ENCODE data around the gene EPHB3. TPM values are rescaled to one million over a fixed set of nuclear protein-coding genes. Genes with fewer than 3 reads are reported as not detected.

EPHB3 gene
- total RNA-seq (1 to 10 TPM in 6 of 9 donors, under 1 TPM in 3; 0.52 to 3.7 (median 1.4) TPM), polyA plus RNA-seq (1 to 10 TPM in 2 of 3 donors, under 1 TPM in 1; 0.29 to 1.2 (median 1.0) TPM)
- long read RNA-seq, donor 1 = 0 reads
- long read RNA-seq, donor 2 = 0 reads
- long read RNA-seq, donor 3 = 0 reads
- long read RNA-seq, donor 4 = 0 reads
- long read RNA-seq, donor 5, full-length matches to known transcripts = 1 of 3 reads
- long read RNA-seq, donor 5, partial matches to known transcripts = 2 of 3 reads
- long read RNA-seq, donor 5, other reads (novel, unspliced or antisense) = 0 of 3 reads
- long read RNA-seq, donor 6 = 0 reads
- long read RNA-seq, donor 7 = 0 reads
- long read RNA-seq, donor 8 = 0 reads
- long read RNA-seq, donor 9 = 0 reads
- long read RNA-seq, donor 10 = 0 reads

DNA sequence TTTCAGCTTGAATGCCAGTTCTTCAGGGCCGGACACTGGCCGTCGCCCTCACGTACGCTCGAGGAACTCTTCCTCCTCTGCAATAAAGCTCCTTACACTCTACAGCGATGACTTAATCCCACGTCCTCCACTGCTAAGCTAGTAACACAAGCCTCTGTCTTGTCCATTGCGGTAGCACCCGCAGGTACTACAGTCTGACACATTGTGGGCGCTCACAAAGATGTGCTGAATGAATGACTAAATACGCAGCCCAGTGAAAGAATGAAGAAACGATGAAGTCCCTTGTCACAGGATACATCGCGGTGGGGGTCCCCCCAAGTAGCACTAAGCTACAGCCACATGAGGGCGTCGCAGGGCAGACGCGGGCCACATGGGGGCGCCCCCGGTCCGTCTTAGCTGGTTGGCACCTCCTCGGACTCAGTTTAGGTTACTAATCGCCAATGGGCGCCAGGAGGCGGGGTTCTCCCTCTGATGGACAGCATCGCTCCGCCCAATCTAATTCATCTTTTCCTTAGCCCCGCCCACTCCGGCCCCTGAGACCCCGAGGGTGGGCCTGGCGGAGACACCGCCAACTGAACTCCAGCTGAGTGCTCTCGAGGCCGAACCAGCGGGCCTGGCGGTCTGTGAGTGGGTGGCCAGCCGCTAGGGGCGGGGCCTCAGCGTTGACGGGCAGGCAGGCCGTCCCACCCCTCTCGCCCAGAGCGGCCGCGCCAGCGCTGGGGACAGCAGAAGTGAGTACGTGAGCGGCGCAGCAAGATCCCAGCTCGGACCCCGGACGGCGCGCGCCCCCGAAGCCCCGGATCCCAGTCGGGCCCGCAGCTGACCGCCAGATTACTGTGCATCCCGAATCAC lies at the start of gene EPHB3:
EPHB3 (plus strand) TSS at position 725 of the 852 bp plus-strand sequence. CDS start 451 bp downstream, outside the sequence.
- DNase-seq = peak; percentile 99 to 100 (median 99)
- no peaks in the 10 kb centered on the region for H3K9me3 ChIP-seq (replicated peaks in 1 of 3)
- H3K36me3 ChIP-seq (replicated peaks in 1 of 2) = no peaks in the 10 kb centered on the region
- H3K27ac ChIP-seq = peak within 1 kb of the TSS in 2 of 5 donors; percentile 30 to 52
- intact Hi-C loops (cut with DNase I) = no loop called here
- peak; percentile 47 to 91 for TF ChIP-seq POLR2A (IDR thresholded peaks at IDR 0.05)
- TF ChIP-seq, protein P1, sequence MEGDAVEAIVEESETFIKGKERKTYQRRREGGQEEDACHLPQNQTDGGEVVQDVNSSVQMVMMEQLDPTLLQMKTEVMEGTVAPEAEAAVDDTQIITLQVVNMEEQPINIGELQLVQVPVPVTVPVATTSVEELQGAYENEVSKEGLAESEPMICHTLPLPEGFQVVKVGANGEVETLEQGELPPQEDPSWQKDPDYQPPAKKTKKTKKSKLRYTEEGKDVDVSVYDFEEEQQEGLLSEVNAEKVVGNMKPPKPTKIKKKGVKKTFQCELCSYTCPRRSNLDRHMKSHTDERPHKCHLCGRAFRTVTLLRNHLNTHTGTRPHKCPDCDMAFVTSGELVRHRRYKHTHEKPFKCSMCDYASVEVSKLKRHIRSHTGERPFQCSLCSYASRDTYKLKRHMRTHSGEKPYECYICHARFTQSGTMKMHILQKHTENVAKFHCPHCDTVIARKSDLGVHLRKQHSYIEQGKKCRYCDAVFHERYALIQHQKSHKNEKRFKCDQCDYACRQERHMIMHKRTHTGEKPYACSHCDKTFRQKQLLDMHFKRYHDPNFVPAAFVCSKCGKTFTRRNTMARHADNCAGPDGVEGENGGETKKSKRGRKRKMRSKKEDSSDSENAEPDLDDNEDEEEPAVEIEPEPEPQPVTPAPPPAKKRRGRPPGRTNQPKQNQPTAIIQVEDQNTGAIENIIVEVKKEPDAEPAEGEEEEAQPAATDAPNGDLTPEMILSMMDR (IDR thresholded peaks at IDR 0.05) = peak; percentile 98 to 100 (median 99)
- H3K4me3 ChIP-seq = peak within 1 kb of the TSS in 2 of 4 donors; percentile 32 to 62
- WGBS, 4 donors = 0 to 1% (median 1%) methylated on average over 29 to 62 of the region's 62 CpGs
- H3K27me3 ChIP-seq = no peaks in the 10 kb centered on the region
- H3K4me1 ChIP-seq (replicated peaks in 1 of 2) = peaks cover 8 to 20% of the 10 kb centered on the region in 2 donors

- no peak for TF ChIP-seq POLR2A (IDR thresholded peaks at IDR 0.05)
- H3K9me3 ChIP-seq (replicated peaks in 1 of 3) = no peaks in the 10 kb centered on the region
- 80 to 89% (median 82%) methylated on average over 7 of the region's 7 CpGs for WGBS, 4 donors
- peaks cover 4 to 6% of the 10 kb centered on the region in 2 donors for H3K4me1 ChIP-seq (replicated peaks in 1 of 2)
- peaks cover 18% of the 10 kb centered on the region for H3K27me3 ChIP-seq
- H3K36me3 ChIP-seq (replicated peaks in 1 of 2) = no peaks in the 10 kb centered on the region
- intact Hi-C loops (cut with DNase I) = loop anchor here in 1 of 2 donors (5.0 kb wide), 2 partner anchors 95 to 140 kb away; no protein-coding TSS in a partner anchor
- H3K27ac ChIP-seq = no peak overlapping the region
- H3K4me3 ChIP-seq = no peak overlapping the region
- no peak for DNase-seq
Observed at GRCh38 chr3:184512621-184513020, 49.0 kb upstream of the EPHB3 start.

GRCh38 chr3:184513276-184514170 lies 48.1 kb upstream of the EPHB3 start:
- Histone ChIP-seq H3K9me3 (replicated peaks in 1 of 3) (no peaks in the 10 kb centered on the region), H3K4me1 (replicated peaks in 1 of 2) (peaks cover 4 to 6% of the 10 kb centered on the region in 2 donors), H3K27me3 (peaks cover 18% of the 10 kb centered on the region), H3K27ac (peak overlapping the region in 2 of 5 donors; percentile 48 to 68), H3K4me3 (peak overlapping the region in 2 of 4 donors; percentile 7 to 65), H3K36me3 (replicated peaks in 1 of 2) (no peaks in the 10 kb centered on the region)
- intact Hi-C loops (cut with DNase I) = loop anchor here in 1 of 2 donors (5.0 kb wide), 2 partner anchors 96 to 141 kb away; no protein-coding TSS in a partner anchor
- 3 to 11% (median 7%) methylated on average over 23 to 69 of the region's 69 CpGs for WGBS, 4 donors
- TF ChIP-seq, protein P1 (IDR thresholded peaks at IDR 0.05) = peak; percentile 80 to 90 (median 87)
- no peak for TF ChIP-seq POLR2A (IDR thresholded peaks at IDR 0.05)
- peak; percentile 84 to 94 (median 88) for DNase-seq

- H3K27ac ChIP-seq = peak overlapping the region in 2 of 5 donors; percentile 48 to 68
- DNase-seq = no peak
- intact Hi-C loops (cut with DNase I) = loop anchor here in 1 of 2 donors (5.0 kb wide), 2 partner anchors 97 to 142 kb away; no protein-coding TSS in a partner anchor
- H3K36me3 ChIP-seq (replicated peaks in 1 of 2) = no peaks in the 10 kb centered on the region
- peaks cover 4 to 6% of the 10 kb centered on the region in 2 donors for H3K4me1 ChIP-seq (replicated peaks in 1 of 2)
- H3K9me3 ChIP-seq (replicated peaks in 1 of 3) = no peaks in the 10 kb centered on the region
- TF ChIP-seq, protein P1 (IDR thresholded peaks at IDR 0.05) = no peak
- no peak for TF ChIP-seq POLR2A (IDR thresholded peaks at IDR 0.05)
- WGBS, 4 donors = 13 to 34% (median 29%) methylated on average over 10 of the region's 10 CpGs
- H3K27me3 ChIP-seq = peaks cover 18% of the 10 kb centered on the region
- H3K4me3 ChIP-seq = peak overlapping the region in 1 of 4 donors; percentile 65
Observed at GRCh38 chr3:184514171-184514490, 47.5 kb upstream of the EPHB3 start.
